NOMO-1 treated with DMSO at 0.1 percent for 48 hours (cell line): ENCODE measurements around the gene MTTP.

Experiments
- DNase-seq: peaks from one replicate; lab custom pipeline; 2025; ENCODE audit not compliant: unreplicated experiment; lab: John Stamatoyannopoulos, UW

MTTP gene

GRCh38 chr4:99640676-99641075, 66.1 kb downstream of the MTTP start:
- DNase-seq: no peak

GRCh38 chr4:99642725-99643489, 68.3 kb downstream of the MTTP start:
- no peak for DNase-seq

- no peak for DNase-seq
Measured at GRCh38 chr4:99644453-99644852, 69.8 kb downstream of the MTTP start.

GRCh38 chr4:99645036-99645435, 70.4 kb downstream of the MTTP start:
- no peak for DNase-seq

- DNase-seq: no peak
Measured at GRCh38 chr4:99645638-99646037, 71.0 kb downstream of the MTTP start.

- DNase-seq: no peak
Measured at GRCh38 chr4:99647071-99647470, 72.4 kb downstream of the MTTP start.

- no peak for DNase-seq
Measured at GRCh38 chr4:99648321-99648720, 73.7 kb downstream of the MTTP start.

- DNase-seq: no peak
Measured at GRCh38 chr4:99649208-99649607, 74.6 kb downstream of the MTTP start.

- no peak for DNase-seq
Measured at GRCh38 chr4:99649778-99650177, 75.2 kb downstream of the MTTP start.

- DNase-seq: no peak
Measured at GRCh38 chr4:99651016-99651769, 76.6 kb downstream of the MTTP start.

- DNase-seq: no peak
Measured at GRCh38 chr4:99651811-99652485, 77.3 kb downstream of the MTTP start.

- no peak for DNase-seq
Measured at GRCh38 chr4:99652596-99653436, 78.2 kb downstream of the MTTP start.

GRCh38 chr4:99653916-99654315, 79.3 kb downstream of the MTTP start:
- no peak for DNase-seq

GRCh38 chr4:99654361-99654761, 79.7 kb downstream of the MTTP start:
- DNase-seq: no peak

- no peak for DNase-seq
Measured at GRCh38 chr4:99655308-99656081, 80.9 kb downstream of the MTTP start.

GRCh38 chr4:99657798-99658197, 83.2 kb downstream of the MTTP start, which contains the start of gene C4orf54:
Gene C4orf54 (minus strand): TSS chr4:99657828. CDS start chr4:99654648, 3,180 bp downstream.
- DNase-seq: no peak

- no peak for DNase-seq
Measured at GRCh38 chr4:99658666-99659065, 84.0 kb downstream of the MTTP start.

- no peak for DNase-seq
Measured at GRCh38 chr4:99661907-99662306, 87.3 kb downstream of the MTTP start.

- no peak for DNase-seq
Measured at GRCh38 chr4:99664716-99665115, 90.1 kb downstream of the MTTP start.

GRCh38 chr4:99665983-99666382, 91.4 kb downstream of the MTTP start:
- DNase-seq: no peak
